ENCODE results near the gene WDTC1. TPM values are rescaled to one million over a fixed set of nuclear protein-coding genes. Genes with fewer than 3 reads are reported as not detected.

WDTC1 gene
- total RNA-seq, 1 experiment from 2014 or later, result 24.6 TPM

- no TSS peak for BruUV-seq (replicated peaks)
- ATAC-seq, result no peak
- POLR2A ChIA-PET, result no interaction called here
- no peaks in the 10 kb centered on the region for H3K4me1 ChIP-seq (ENCODE audit: control insufficient read depth, insufficient read depth, low read length)
- intact Hi-C loops (cut with micrococcal nuclease; ENCODE audit: unreplicated experiment) (no loop called here), in situ Hi-C loops (cut with HindIII; ENCODE audit: low pct_unique_long_range_greater_than_20kb, low sequenced_read_pairs) (no loop called here)
- no peaks in the 10 kb centered on the region for H3K9me3 ChIP-seq (ENCODE audit: control insufficient read depth, insufficient read depth, low read depth, low read length)
- no peak overlapping the region for H3K27ac ChIP-seq (ENCODE audit: low read length)
- TF ChIP-seq CTCF (IDR thresholded peaks at IDR 0.05) (no peak), TCF7L2 (IDR thresholded peaks at IDR 0.05; ENCODE audit: low read depth, low read length) (no peak)
- TF ChIP-seq, protein P1, sequence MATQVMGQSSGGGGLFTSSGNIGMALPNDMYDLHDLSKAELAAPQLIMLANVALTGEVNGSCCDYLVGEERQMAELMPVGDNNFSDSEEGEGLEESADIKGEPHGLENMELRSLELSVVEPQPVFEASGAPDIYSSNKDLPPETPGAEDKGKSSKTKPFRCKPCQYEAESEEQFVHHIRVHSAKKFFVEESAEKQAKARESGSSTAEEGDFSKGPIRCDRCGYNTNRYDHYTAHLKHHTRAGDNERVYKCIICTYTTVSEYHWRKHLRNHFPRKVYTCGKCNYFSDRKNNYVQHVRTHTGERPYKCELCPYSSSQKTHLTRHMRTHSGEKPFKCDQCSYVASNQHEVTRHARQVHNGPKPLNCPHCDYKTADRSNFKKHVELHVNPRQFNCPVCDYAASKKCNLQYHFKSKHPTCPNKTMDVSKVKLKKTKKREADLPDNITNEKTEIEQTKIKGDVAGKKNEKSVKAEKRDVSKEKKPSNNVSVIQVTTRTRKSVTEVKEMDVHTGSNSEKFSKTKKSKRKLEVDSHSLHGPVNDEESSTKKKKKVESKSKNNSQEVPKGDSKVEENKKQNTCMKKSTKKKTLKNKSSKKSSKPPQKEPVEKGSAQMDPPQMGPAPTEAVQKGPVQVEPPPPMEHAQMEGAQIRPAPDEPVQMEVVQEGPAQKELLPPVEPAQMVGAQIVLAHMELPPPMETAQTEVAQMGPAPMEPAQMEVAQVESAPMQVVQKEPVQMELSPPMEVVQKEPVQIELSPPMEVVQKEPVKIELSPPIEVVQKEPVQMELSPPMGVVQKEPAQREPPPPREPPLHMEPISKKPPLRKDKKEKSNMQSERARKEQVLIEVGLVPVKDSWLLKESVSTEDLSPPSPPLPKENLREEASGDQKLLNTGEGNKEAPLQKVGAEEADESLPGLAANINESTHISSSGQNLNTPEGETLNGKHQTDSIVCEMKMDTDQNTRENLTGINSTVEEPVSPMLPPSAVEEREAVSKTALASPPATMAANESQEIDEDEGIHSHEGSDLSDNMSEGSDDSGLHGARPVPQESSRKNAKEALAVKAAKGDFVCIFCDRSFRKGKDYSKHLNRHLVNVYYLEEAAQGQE (IDR thresholded peaks at IDR 0.05; ENCODE audit: insufficient read depth in 1 of 2, low read depth in 2 of 2, low read length in 1 of 2), result no peak
- H3K36me3 ChIP-seq (ENCODE audit: control insufficient read depth, insufficient read depth, low read length), result no peaks in the 10 kb centered on the region
- no peak overlapping the region for H3K4me3 ChIP-seq (ENCODE audit: low read depth in 2 of 2, low read length in 2 of 2)
- CTCF ChIA-PET, result interaction anchor here (0.5 kb wide), 1 partner anchor 38 kb away, joined by 5 read pairs; no protein-coding TSS in a partner anchor
- DNase-seq (ENCODE audit: low read depth, low spot score), result no peak
- no peaks in the 10 kb centered on the region for H3K27me3 ChIP-seq (ENCODE audit: control insufficient read depth, insufficient read depth, low read length)
These were observed 19.2 kb downstream of the WDTC1 start for GRCh38 chr1:27253596-27253995.

GRCh38 chr1:27255136-27255535 is 20.7 kb downstream of the WDTC1 start:
- H3K36me3 ChIP-seq (ENCODE audit: control insufficient read depth, insufficient read depth, low read length), result no peaks in the 10 kb centered on the region
- ATAC-seq (no peak), DNase-seq (ENCODE audit: low read depth, low spot score) (no peak)
- no TSS peak for BruUV-seq (replicated peaks)
- in situ Hi-C loops (cut with HindIII; ENCODE audit: low pct_unique_long_range_greater_than_20kb, low sequenced_read_pairs) (no loop called here), intact Hi-C loops (cut with micrococcal nuclease; ENCODE audit: unreplicated experiment) (no loop called here)
- ChIA-PET CTCF (no interaction called here), POLR2A (interaction anchor here (0.7 kb wide), 1 partner anchor 124 kb away, joined by 5 read pairs; no protein-coding TSS in a partner anchor)
- H3K27ac ChIP-seq (ENCODE audit: low read length), result no peak overlapping the region
- H3K9me3 ChIP-seq (ENCODE audit: control insufficient read depth, insufficient read depth, low read depth, low read length), result no peaks in the 10 kb centered on the region
- TF ChIP-seq POLR2AphosphoS5 (IDR thresholded peaks at IDR 0.05; ENCODE audit: low read depth, low read length) (no peak), SIN3A (IDR thresholded peaks at IDR 0.05; ENCODE audit: borderline replicate concordance, insufficient read depth, low read depth, low read length) (no peak), TCF7L2 (IDR thresholded peaks at IDR 0.05; ENCODE audit: low read depth, low read length) (no peak), CTCF (IDR thresholded peaks at IDR 0.05) (no peak)
- TF ChIP-seq, protein P1 (IDR thresholded peaks at IDR 0.05; ENCODE audit: insufficient read depth in 1 of 2, low read depth in 2 of 2, low read length in 1 of 2), result no peak
- no peaks in the 10 kb centered on the region for H3K27me3 ChIP-seq (ENCODE audit: control insufficient read depth, insufficient read depth, low read length)
- no peak overlapping the region for H3K4me3 ChIP-seq (ENCODE audit: low read depth in 2 of 2, low read length in 2 of 2)
- no peaks in the 10 kb centered on the region for H3K4me1 ChIP-seq (ENCODE audit: control insufficient read depth, insufficient read depth, low read length)
